ENCODE data around the gene EIF3M. TPM values are rescaled to one million over a fixed set of nuclear protein-coding genes. Genes with fewer than 3 reads are reported as not detected.

EIF3M gene
- total and polyA plus RNA-seq, 2 of the 8 experiments (the other 6 are each of a cell fraction or from before 2014, with no cell fraction given), result 302 to 444 TPM

- TF ChIP-seq KDM5A (IDR thresholded peaks at IDR 0.05; ENCODE audit: low read length) (peak; percentile 55; the same call in 1 of the 2 replicates), CREB1 (IDR thresholded peaks at IDR 0.05) (peak; percentile 70), SP1 (IDR thresholded peaks at IDR 0.05; ENCODE audit: low read depth, low read length) (peak; percentile 67; the same call in 1 of the 2 replicates), ATF2 (IDR thresholded peaks at IDR 0.05; ENCODE audit: low read length) (no peak), SIN3A (conservative IDR thresholded peaks at IDR 0.05 in 1 of 2, IDR thresholded peaks at IDR 0.05 in 1 of 2; ENCODE audit: low read depth in 1 of 2, low read length in 2 of 2) (peak; percentile 50 to 89; a peak in 2 of 4 replicates), JUND (IDR thresholded peaks at IDR 0.05; ENCODE audit: low read length) (no peak), SAP30 (IDR thresholded peaks at IDR 0.05; ENCODE audit: insufficient read depth, insufficient replicate concordance, low read length) (no peak), KDM4A (IDR thresholded peaks at IDR 0.05; ENCODE audit: low read depth, low read length, severe bottlenecking) (peak; percentile 53), GABPA (IDR thresholded peaks at IDR 0.05; ENCODE audit: borderline replicate concordance, insufficient read depth, low read length) (peak; percentile 96), EGR1 (IDR thresholded peaks at IDR 0.05; ENCODE audit: borderline replicate concordance, low read depth, low read length) (no peak), SIX5 (IDR thresholded peaks at IDR 0.05; ENCODE audit: low read depth, low read length) (no peak), CHD2 (IDR thresholded peaks at IDR 0.05; ENCODE audit: low read length) (peak; percentile 81), HDAC6 (IDR thresholded peaks at IDR 0.05; ENCODE audit: low read depth, low read length) (no peak), ASH2L (IDR thresholded peaks at IDR 0.05; ENCODE audit: low read length) (peak; percentile 93), CBX8 (IDR thresholded peaks at IDR 0.05; ENCODE audit: borderline replicate concordance, low read depth, low read length) (no peak), PHF8 (conservative IDR thresholded peaks at IDR 0.05; ENCODE audit: low read depth, low read length) (peak; percentile 93), E2F6 (IDR thresholded peaks at IDR 0.05) (peak; percentile 42), RNF2 (IDR thresholded peaks at IDR 0.05; ENCODE audit: borderline replicate concordance, low read depth, low read length, missing control alignments, poor library complexity, severe bottlenecking) (no peak), HDAC2 (IDR thresholded peaks at IDR 0.05; ENCODE audit: borderline replicate concordance in 1 of 2, low read depth in 2 of 2, low read length in 2 of 2) (peak in 1 of 2 experiments; percentile 81; a peak in 1 of 4 replicates), TAF1 (IDR thresholded peaks at IDR 0.05; ENCODE audit: low read depth, low read length) (peak; percentile 92), SP2 (IDR thresholded peaks at IDR 0.05; ENCODE audit: low read length) (no peak)
Measured at GRCh38 chr11:32583459-32584271, at the start of gene EIF3M (continued).

All from H1 (cell line).